Measurements from ENCODE around the gene LRP1B.

GRCh38 chr2:140502951-140503630 lies 1627.7 kb downstream of the LRP1B start:
- TF ChIP-seq EP300 (IDR thresholded peaks at IDR 0.05; ENCODE audit: borderline replicate concordance) (no peak), CREB1 (IDR thresholded peaks at IDR 0.05; ENCODE audit: low read depth) (no peak), MAX (IDR thresholded peaks at IDR 0.05) (no peak), CEBPB (IDR thresholded peaks at IDR 0.05) (no peak), YY1 (IDR thresholded peaks at IDR 0.05; ENCODE audit: low read depth) (no peak), RAD21 (IDR thresholded peaks at IDR 0.05; ENCODE audit: low read depth) (no peak), TCF12 (IDR thresholded peaks at IDR 0.05; ENCODE audit: low read depth) (no peak), EGR1 (IDR thresholded peaks at IDR 0.05) (no peak), FOXM1 (IDR thresholded peaks at IDR 0.05; ENCODE audit: borderline replicate concordance, low read depth) (no peak)
- TF ChIP-seq, protein P1, sequence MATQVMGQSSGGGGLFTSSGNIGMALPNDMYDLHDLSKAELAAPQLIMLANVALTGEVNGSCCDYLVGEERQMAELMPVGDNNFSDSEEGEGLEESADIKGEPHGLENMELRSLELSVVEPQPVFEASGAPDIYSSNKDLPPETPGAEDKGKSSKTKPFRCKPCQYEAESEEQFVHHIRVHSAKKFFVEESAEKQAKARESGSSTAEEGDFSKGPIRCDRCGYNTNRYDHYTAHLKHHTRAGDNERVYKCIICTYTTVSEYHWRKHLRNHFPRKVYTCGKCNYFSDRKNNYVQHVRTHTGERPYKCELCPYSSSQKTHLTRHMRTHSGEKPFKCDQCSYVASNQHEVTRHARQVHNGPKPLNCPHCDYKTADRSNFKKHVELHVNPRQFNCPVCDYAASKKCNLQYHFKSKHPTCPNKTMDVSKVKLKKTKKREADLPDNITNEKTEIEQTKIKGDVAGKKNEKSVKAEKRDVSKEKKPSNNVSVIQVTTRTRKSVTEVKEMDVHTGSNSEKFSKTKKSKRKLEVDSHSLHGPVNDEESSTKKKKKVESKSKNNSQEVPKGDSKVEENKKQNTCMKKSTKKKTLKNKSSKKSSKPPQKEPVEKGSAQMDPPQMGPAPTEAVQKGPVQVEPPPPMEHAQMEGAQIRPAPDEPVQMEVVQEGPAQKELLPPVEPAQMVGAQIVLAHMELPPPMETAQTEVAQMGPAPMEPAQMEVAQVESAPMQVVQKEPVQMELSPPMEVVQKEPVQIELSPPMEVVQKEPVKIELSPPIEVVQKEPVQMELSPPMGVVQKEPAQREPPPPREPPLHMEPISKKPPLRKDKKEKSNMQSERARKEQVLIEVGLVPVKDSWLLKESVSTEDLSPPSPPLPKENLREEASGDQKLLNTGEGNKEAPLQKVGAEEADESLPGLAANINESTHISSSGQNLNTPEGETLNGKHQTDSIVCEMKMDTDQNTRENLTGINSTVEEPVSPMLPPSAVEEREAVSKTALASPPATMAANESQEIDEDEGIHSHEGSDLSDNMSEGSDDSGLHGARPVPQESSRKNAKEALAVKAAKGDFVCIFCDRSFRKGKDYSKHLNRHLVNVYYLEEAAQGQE (IDR thresholded peaks at IDR 0.05; ENCODE audit: low read depth) = no peak

Measured in Ishikawa (cell line).